T follicular helper cell (primary cell): ENCODE results near the gene ZBP1.

Source experiments
- DNase-seq: peaks from one replicate; pipeline ENCODE4 v3.0.0-alpha.2; 2020; ENCODE audit warnings: low read depth

ZBP1 gene

GRCh38 chr20:57571782-57572416, 48.3 kb downstream of the ZBP1 start:
- DNase-seq: no peak

GRCh38 chr20:57570920-57571319, 49.3 kb downstream of the ZBP1 start:
- no peak for DNase-seq

GRCh38 chr20:57570145-57570850, 49.9 kb downstream of the ZBP1 start:
- no peak for DNase-seq

GRCh38 chr20:57568960-57569359, 51.3 kb downstream of the ZBP1 start:
- no peak for DNase-seq

GRCh38 chr20:57568088-57568896, 51.9 kb downstream of the ZBP1 start:
- DNase-seq: no peak

GRCh38 chr20:57567471-57568079, 52.7 kb downstream of the ZBP1 start:
- DNase-seq: no peak

GRCh38 chr20:57566803-57567459, 53.3 kb downstream of the ZBP1 start:
- DNase-seq: no peak

- no peak for DNase-seq
These were observed 53.8 kb downstream of the ZBP1 start for GRCh38 chr20:57566399-57566798.

- DNase-seq: no peak
These were observed 55.1 kb downstream of the ZBP1 start for GRCh38 chr20:57564951-57565642.

GRCh38 chr20:57564180-57564802, 55.9 kb downstream of the ZBP1 start:
- no peak for DNase-seq

- no peak for DNase-seq
These were observed 56.7 kb downstream of the ZBP1 start for GRCh38 chr20:57563522-57563921.

- no peak for DNase-seq
These were observed 57.4 kb downstream of the ZBP1 start for GRCh38 chr20:57562541-57563465.

GRCh38 chr20:57561356-57562279, 58.6 kb downstream of the ZBP1 start:
- no peak for DNase-seq

GRCh38 chr20:57560554-57561355, 59.5 kb downstream of the ZBP1 start, which contains the start of gene PCK1:
Gene PCK1, plus strand, starts transcription at chr20:57561110. Its CDS starts 302 bp downstream, at chr20:57561412.
- no peak for DNase-seq

- DNase-seq: no peak
These were observed 60.3 kb downstream of the ZBP1 start for GRCh38 chr20:57559658-57560553.

GRCh38 chr20:57559289-57559634, 61.0 kb downstream of the ZBP1 start:
- DNase-seq: no peak
